HepG2 (cell line): ENCODE results near the gene STK32C. TPM values are rescaled to one million over a fixed set of nuclear protein-coding genes. Genes with fewer than 3 reads are reported as not detected.

Source experiments
- ATAC-seq: fragments of 200-7000 bp; cut with Tn5 transposase; 3 replicates; pipeline ENCODE4 v1.9.1; 2020; ENCODE audit warnings: mild to moderate bottlenecking, moderate library complexity
- BruUV-seq: library from RNA; stranded (reverse); fragments of 400-500 nt; replicated peaks from 2 replicates; lab custom pipeline; 2021; lab: Mats Ljungman, UMichigan
- CTCF ChIA-PET: fragments of 300-600 bp; formaldehyde crosslinking; extraction: SDS; loops from one replicate; lab custom pipeline; 2021; ENCODE audit warnings: low total read pairs, inconsistent platforms, low intra/inter-chr PET ratio; lab: Yijun Ruan, JAX
- POLR2A ChIA-PET: fragments of 350-600 bp; sonication (Branson Sonifier 250); formaldehyde crosslinking; loops from one replicate; lab custom pipeline; 2020; ENCODE audit warnings: antibody characterized with exemption, inconsistent platforms; lab: Yijun Ruan, JAX
- DNase-seq: peaks from one replicate; pipeline ENCODE4 v3.0.0-alpha.2; 2015; ENCODE audit warnings: low spot score
- FAIRE-seq: peaks from 3 replicates; lab custom pipeline; 2011; peaks lifted over from hg19 to GRCh38; lab: Jason Lieb, UNC
- H2AFZ ChIP-seq: one replicate; pipeline ENCODE4 v1.6.1; 2011; ENCODE audit warnings: low read length, inconsistent platforms
- H3K27ac ChIP-seq: fragments of 300-600 bp; 3 replicates; pipeline ENCODE4 v1.8.0; 2011; ENCODE audit warnings: mixed run types, mild to moderate bottlenecking, mixed read lengths, low read length, inconsistent platforms; ENCODE audit not compliant: insufficient read depth; ENCODE audit errors: extremely low read length
- H3K27me3 ChIP-seq, 2 experiments: fragments of 200-600 bp in 1 of 2; 2 replicates in 1 of 2; 3 replicates in 1 of 2; pipeline versions ENCODE4 v1.6.0 to v1.8.0; 2011; ENCODE audit warnings: low read length in 2 of 2, mild to moderate bottlenecking in 2 of 2, moderate library complexity in 2 of 2, inconsistent platforms in 1 of 2; ENCODE audit not compliant: insufficient read depth in 2 of 2, control insufficient read depth in 1 of 2
- H3K36me3 ChIP-seq, 2 experiments: fragments of 200-600 bp in 1 of 2; replicated peaks in 1 of 2; 2 replicates in 1 of 2; 3 replicates in 1 of 2; pipeline versions ENCODE4 v1.5.1 to v1.8.0; 2011; ENCODE audit warnings: low read length in 2 of 2, inconsistent platforms in 1 of 2; ENCODE audit not compliant: insufficient read depth in 2 of 2, control insufficient read depth in 1 of 2
- H3K4me1 ChIP-seq: 2 replicates; pipeline ENCODE4 v1.5.1; 2012; ENCODE audit warnings: low read length, inconsistent platforms; ENCODE audit not compliant: insufficient read depth
- H3K4me2 ChIP-seq: 2 replicates; pipeline ENCODE4 v1.6.0; 2011; ENCODE audit warnings: low read depth, low read length, inconsistent platforms
- H3K4me3 ChIP-seq, 3 experiments: fragments of 200-600 bp in 1 of 3; sonication (generic), shearing (Covaris generic) in 1 of 3; replicated peaks in 1 of 3; 2 replicates each; pipeline ENCODE4 v1.5.1; 2011 to 2016; ENCODE audit warnings: low read length in 3 of 3, inconsistent platforms in 2 of 3, low read depth in 2 of 3, mild to moderate bottlenecking in 2 of 3, control low read depth in 1 of 3, mixed read lengths in 1 of 3; ENCODE audit not compliant: insufficient read depth in 1 of 3
- H3K79me2 ChIP-seq: one replicate; pipeline ENCODE4 v1.6.1; 2011; ENCODE audit warnings: low read length, inconsistent platforms; ENCODE audit not compliant: insufficient read depth
- H3K9ac ChIP-seq: 2 replicates; pipeline ENCODE4 v1.6.0; 2011; ENCODE audit warnings: mild to moderate bottlenecking, low read depth, low read length, inconsistent platforms; ENCODE audit not compliant: insufficient read depth
- H3K9me3 ChIP-seq: 2 replicates; pipeline ENCODE4 v1.5.1; 2012; ENCODE audit warnings: mild to moderate bottlenecking, low read length
- H4K20me1 ChIP-seq: 2 replicates; pipeline ENCODE4 v1.6.0; 2011; ENCODE audit warnings: inconsistent platforms, mild to moderate bottlenecking, low read length, moderate library complexity; ENCODE audit not compliant: insufficient read depth
- HNRNPK ChIP-seq: fragments of 200-400 bp; formaldehyde crosslinking; IDR thresholded peaks from 2 replicates; pipeline ENCODE4 v1.6.1; 2018; ENCODE audit warnings: low read length, low read depth, moderate library complexity, mild to moderate bottlenecking; ENCODE audit not compliant: poor library complexity, severe bottlenecking
- WGBS: methylation state at CpG from one replicate; pipeline ENCODE4 v1.1.6; 2017; ENCODE audit warnings: low lambda C conversion rate; 5-methylcytosine and 5-hydroxymethylcytosine counted together
- in situ Hi-C: cut with HindIII; loops from 2 replicates; pipeline ENCODE4 v1.10.0; 2017; ENCODE audit warnings: low pct_unique_long_range_greater_than_20kb; ENCODE audit not compliant: extremely low pct_ligation_motif_present
- intact Hi-C: fragments of 100-400 bp; cut with micrococcal nuclease; formaldehyde crosslinking; loops from one replicate; pipeline ENCODE4 v1.10.0; 2022; ENCODE audit not compliant: unreplicated experiment
- polyA plus RNA-seq, 8 experiments: library from polyadenylated mRNA; depleted of rRNA in 3 of 8; stranded (reverse) in 7 of 8; unstranded in 1 of 8; fragments of >200 nt; fragmentation: Illumina TruSeq in 4 of 8; extraction: Trizol in 4 of 8; gene quantifications; 2 replicates each; pipeline versions ENCODE4 v1.2.1 to v1.2.3, GENCODE V29; 2011 to 2016; ENCODE audit warnings: low read depth in 4 of 8, missing spikeins in 1 of 8, mixed read lengths in 1 of 8; ENCODE audit not compliant: insufficient read depth in 1 of 8
- total RNA-seq, 5 experiments: library from RNA; depleted of rRNA; stranded (reverse); fragments of >200 nt; fragmentation: Illumina TruSeq; extraction: Trizol; gene quantifications; 2 replicates each; pipeline ENCODE4 v1.2.3, GENCODE V29; 2016; ENCODE audit warnings: low read depth in 1 of 5
- TF ChIP-seq, protein P1 (sequence below): sonication (generic); formaldehyde crosslinking; IDR thresholded peaks from 2 replicates; pipeline ENCODE4 v1.5.0; 2020; ENCODE audit warnings: mild to moderate bottlenecking, missing genetic modification reagents, borderline replicate concordance

Gene STK32C
- total and polyA plus RNA-seq, 2 of the 13 experiments (the other 11 are each of a cell fraction or from before 2014, with no cell fraction given), result 10.9 to 19.4 TPM

DNA sequence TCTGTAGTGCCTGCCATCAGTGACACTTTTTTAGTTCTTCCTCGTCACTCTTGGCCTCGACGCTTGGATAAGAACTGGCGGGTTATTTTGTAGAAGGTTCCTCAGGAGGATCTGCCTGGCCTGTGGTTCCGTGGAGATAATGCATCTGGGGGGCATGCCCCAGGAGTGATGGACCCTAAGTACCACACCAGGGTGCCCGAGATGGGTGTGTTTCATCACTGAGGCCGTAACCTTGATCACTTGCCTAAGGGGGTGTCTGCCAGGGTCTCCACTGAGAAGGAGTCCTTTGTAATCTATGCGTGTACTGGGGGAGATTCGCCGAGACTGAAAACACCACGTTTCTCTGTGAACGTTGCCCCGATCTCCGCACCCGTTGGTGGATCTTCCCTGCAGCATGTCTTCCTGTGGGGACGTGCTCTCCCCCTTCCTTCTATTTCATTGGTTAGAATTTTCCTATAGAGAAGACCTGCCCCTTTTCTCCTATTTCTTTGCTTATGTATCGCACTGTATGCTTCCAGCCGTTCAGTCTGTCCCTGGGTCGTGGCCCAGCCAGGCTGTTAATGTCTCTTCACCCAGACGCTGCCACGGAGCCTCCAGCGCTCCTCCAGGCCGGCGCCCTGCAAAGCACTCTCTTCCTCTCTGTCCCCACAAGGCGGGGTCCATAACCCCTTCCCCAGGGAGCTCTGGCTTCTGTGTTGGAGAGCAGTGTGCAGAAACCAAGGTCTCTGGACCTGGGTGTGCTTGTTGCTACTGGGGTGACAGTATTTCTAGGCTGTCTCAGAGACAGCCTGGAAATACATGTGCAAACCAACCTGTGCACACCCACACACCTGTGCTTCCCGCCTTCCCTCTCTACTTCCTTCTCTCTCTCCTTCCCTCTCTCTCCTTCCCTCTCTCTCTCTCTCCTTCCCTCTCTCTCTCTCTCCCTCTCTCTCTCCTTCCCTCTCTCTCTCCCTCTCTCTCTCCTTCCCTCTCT, 135.4 kb downstream of the STK32C start:
- peaks cover 12% of the 10 kb centered on the region for H3K4me1 ChIP-seq
- no peaks in the 10 kb centered on the region for H3K36me3 ChIP-seq
- H3K27me3 ChIP-seq, result peaks cover 4 to 48% of the 10 kb centered on the region in 2 experiments; a peak in 4 of 5 replicates
- ChIA-PET CTCF (no interaction called here), POLR2A (no interaction called here)
- 24% methylated on average over 26 of the region's 26 CpGs for WGBS
- H3K9ac ChIP-seq, result no peak overlapping the region
- in situ Hi-C loops (no loop called here), intact Hi-C loops (no loop called here)
- TF ChIP-seq HNRNPK, result peak; percentile 80
- TF ChIP-seq, protein P1, sequence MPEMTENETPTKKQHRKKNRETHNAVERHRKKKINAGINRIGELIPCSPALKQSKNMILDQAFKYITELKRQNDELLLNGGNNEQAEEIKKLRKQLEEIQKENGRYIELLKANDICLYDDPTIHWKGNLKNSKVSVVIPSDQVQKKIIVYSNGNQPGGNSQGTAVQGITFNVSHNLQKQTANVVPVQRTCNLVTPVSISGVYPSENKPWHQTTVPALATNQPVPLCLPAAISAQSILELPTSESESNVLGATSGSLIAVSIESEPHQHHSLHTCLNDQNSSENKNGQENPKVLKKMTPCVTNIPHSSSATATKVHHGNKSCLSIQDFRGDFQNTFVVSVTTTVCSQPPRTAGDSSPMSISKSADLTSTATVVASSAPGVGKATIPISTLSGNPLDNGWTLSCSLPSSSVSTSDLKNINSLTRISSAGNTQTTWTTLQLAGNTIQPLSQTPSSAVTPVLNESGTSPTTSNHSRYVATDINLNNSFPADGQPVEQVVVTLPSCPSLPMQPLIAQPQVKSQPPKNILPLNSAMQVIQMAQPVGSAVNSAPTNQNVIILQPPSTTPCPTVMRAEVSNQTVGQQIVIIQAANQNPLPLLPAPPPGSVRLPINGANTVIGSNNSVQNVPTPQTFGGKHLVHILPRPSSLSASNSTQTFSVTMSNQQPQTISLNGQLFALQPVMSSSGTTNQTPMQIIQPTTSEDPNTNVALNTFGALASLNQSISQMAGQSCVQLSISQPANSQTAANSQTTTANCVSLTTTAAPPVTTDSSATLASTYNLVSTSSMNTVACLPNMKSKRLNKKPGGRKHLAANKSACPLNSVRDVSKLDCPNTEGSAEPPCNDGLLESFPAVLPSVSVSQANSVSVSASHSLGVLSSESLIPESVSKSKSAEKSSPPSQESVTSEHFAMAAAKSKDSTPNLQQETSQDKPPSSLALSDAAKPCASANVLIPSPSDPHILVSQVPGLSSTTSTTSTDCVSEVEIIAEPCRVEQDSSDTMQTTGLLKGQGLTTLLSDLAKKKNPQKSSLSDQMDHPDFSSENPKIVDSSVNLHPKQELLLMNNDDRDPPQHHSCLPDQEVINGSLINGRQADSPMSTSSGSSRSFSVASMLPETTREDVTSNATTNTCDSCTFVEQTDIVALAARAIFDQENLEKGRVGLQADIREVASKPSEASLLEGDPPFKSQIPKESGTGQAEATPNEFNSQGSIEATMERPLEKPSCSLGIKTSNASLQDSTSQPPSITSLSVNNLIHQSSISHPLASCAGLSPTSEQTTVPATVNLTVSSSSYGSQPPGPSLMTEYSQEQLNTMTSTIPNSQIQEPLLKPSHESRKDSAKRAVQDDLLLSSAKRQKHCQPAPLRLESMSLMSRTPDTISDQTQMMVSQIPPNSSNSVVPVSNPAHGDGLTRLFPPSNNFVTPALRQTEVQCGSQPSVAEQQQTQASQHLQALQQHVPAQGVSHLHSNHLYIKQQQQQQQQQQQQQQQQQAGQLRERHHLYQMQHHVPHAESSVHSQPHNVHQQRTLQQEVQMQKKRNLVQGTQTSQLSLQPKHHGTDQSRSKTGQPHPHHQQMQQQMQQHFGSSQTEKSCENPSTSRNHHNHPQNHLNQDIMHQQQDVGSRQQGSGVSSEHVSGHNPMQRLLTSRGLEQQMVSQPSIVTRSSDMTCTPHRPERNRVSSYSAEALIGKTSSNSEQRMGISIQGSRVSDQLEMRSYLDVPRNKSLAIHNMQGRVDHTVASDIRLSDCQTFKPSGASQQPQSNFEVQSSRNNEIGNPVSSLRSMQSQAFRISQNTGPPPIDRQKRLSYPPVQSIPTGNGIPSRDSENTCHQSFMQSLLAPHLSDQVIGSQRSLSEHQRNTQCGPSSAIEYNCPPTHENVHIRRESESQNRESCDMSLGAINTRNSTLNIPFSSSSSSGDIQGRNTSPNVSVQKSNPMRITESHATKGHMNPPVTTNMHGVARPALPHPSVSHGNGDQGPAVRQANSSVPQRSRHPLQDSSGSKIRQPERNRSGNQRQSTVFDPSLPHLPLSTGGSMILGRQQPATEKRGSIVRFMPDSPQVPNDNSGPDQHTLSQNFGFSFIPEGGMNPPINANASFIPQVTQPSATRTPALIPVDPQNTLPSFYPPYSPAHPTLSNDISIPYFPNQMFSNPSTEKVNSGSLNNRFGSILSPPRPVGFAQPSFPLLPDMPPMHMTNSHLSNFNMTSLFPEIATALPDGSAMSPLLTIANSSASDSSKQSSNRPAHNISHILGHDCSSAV (CRISPR knock-in tag), result no peak
- no peak overlapping the region for H2AFZ ChIP-seq
- DNase-seq (no peak), ATAC-seq (peak; percentile 33), FAIRE-seq (no peak)
- no peaks in the 10 kb centered on the region for H4K20me1 ChIP-seq
- no TSS peak for BruUV-seq
- no peaks in the 10 kb centered on the region for H3K79me2 ChIP-seq
- H3K4me2 ChIP-seq, result no peak overlapping the region
- no peak overlapping the region for H3K4me3 ChIP-seq
- no peaks in the 10 kb centered on the region for H3K9me3 ChIP-seq
- no peak overlapping the region for H3K27ac ChIP-seq
